Activated B cell treated with CpG ODN at 0.5 μM for 24 hours (primary cell): ENCODE results near the gene TBC1D26. TPM values are rescaled to one million over a fixed set of nuclear protein-coding genes. Genes with fewer than 3 reads are reported as not detected.
"Not testable (repeated sequence)": the region's sequence is repeated elsewhere in the genome, so short reads cannot be mapped to it uniquely, and the experiment has no call there.

Experiments
- ATAC-seq: fragments of 200-7000 bp; cut with Tn5 transposase; one replicate; pipeline ENCODE4 v1.10.0; 2021; ENCODE audit warnings: low read depth, mild to moderate bottlenecking, moderate library complexity
- CTCF ChIA-PET: fragments of 350-600 bp; sonication (Branson Sonifier 250); formaldehyde crosslinking; loops from one replicate; lab custom pipeline; 2021; ENCODE audit warnings: antibody characterized with exemption; lab: Charles Lee
- POLR2A ChIA-PET: fragments of 350-600 bp; sonication (Branson Sonifier 250); formaldehyde crosslinking; loops from one replicate; lab custom pipeline; 2021; ENCODE audit warnings: antibody characterized with exemption; lab: Charles Lee
- DNase-seq: peaks from one replicate; pipeline ENCODE4 v3.0.0; 2022
- H3K27ac Mint-ChIP-seq: one replicate; pipeline ENCODE4 v1.8.0; 2020; ENCODE audit warnings: mixed read lengths
- H3K27me3 Mint-ChIP-seq: one replicate; pipeline ENCODE4 v1.8.0; 2021; ENCODE audit warnings: mixed read lengths
- H3K36me3 Mint-ChIP-seq: one replicate; pipeline ENCODE4 v1.8.0; 2021; ENCODE audit warnings: low read depth, mixed read lengths
- H3K4me1 Mint-ChIP-seq: one replicate; pipeline ENCODE4 v1.8.0; 2021; ENCODE audit warnings: mixed read lengths
- H3K4me3 Mint-ChIP-seq: one replicate; pipeline ENCODE4 v1.8.0; 2020; ENCODE audit warnings: mild to moderate bottlenecking, mixed read lengths
- H3K9me3 Mint-ChIP-seq: one replicate; pipeline ENCODE4 v1.8.0; 2020; ENCODE audit warnings: mixed read lengths
- CTCF ChIP-seq: fragments of 200-600 bp; IDR thresholded peaks from one replicate; pipeline ENCODE4 v1.8.0; 2022; ENCODE audit warnings: antibody characterized with exemption, mild to moderate bottlenecking
- intact Hi-C: fragments of 100-400 bp; cut with micrococcal nuclease; formaldehyde crosslinking; loops from one replicate; pipeline ENCODE4 v1.15.1; 2024
- total RNA-seq: library from RNA; stranded (reverse); gene quantifications from 2 replicates; pipeline ENCODE4 v1.2.3, GENCODE V29; 2022

TBC1D26 gene
- total RNA-seq, 1 donor from 2014 or later: 0.18 TPM

GRCh38 chr17:15779119-15779518, 47.0 kb downstream of the TBC1D26 start:
- CTCF ChIA-PET: no interaction called here
- Mint-ChIP-seq H3K4me3 (no peak overlapping the region), H3K36me3 (no peaks in the 10 kb centered on the region), H3K9me3 (peaks cover 26% of the 10 kb centered on the region), H3K4me1 (no peaks in the 10 kb centered on the region), H3K27ac (no peak overlapping the region), H3K27me3 (peaks cover 45% of the 10 kb centered on the region)
- intact Hi-C loops: no loop called here
- TF ChIP-seq CTCF: no peak
- ATAC-seq (no peak), DNase-seq (no peak)
- POLR2A ChIA-PET: no interaction called here

GRCh38 chr17:15780188-15780587, 48.1 kb downstream of the TBC1D26 start:
- no peak for TF ChIP-seq CTCF
- Mint-ChIP-seq H3K4me1 (no peaks in the 10 kb centered on the region), H3K27ac (no peak overlapping the region), H3K36me3 (no peaks in the 10 kb centered on the region), H3K4me3 (no peak overlapping the region), H3K27me3 (peaks cover 49% of the 10 kb centered on the region), H3K9me3 (peaks cover 22% of the 10 kb centered on the region)
- DNase-seq (no peak), ATAC-seq (no peak)
- CTCF ChIA-PET: no interaction called here
- POLR2A ChIA-PET: no interaction called here
- intact Hi-C loops: no loop called here

GRCh38 chr17:15782866-15783265, 50.8 kb downstream of the TBC1D26 start:
- DNase-seq (no peak), ATAC-seq (no peak)
- H3K36me3 Mint-ChIP-seq: no peaks in the 10 kb centered on the region
- intact Hi-C loops: no loop called here
- POLR2A ChIA-PET: no interaction called here
- H3K9me3 Mint-ChIP-seq: peaks cover 12% of the 10 kb centered on the region
- peaks cover 39% of the 10 kb centered on the region for H3K27me3 Mint-ChIP-seq
- no peak overlapping the region for H3K4me3 Mint-ChIP-seq
- CTCF ChIA-PET: no interaction called here
- peaks cover 2% of the 10 kb centered on the region for H3K4me1 Mint-ChIP-seq
- no peak overlapping the region for H3K27ac Mint-ChIP-seq
- no peak for TF ChIP-seq CTCF

- Mint-ChIP-seq H3K4me3 (no peak overlapping the region), H3K4me1 (peaks cover 2% of the 10 kb centered on the region), H3K27me3 (peaks cover 36% of the 10 kb centered on the region), H3K36me3 (no peaks in the 10 kb centered on the region), H3K9me3 (peaks cover 9% of the 10 kb centered on the region), H3K27ac (no peak overlapping the region)
- DNase-seq (no peak), ATAC-seq (no peak)
- CTCF ChIA-PET: no interaction called here
- no peak for TF ChIP-seq CTCF
- POLR2A ChIA-PET: no interaction called here
- intact Hi-C loops: no loop called here
Observed at GRCh38 chr17:15783461-15783860, 51.4 kb downstream of the TBC1D26 start.

GRCh38 chr17:15784351-15784750, 52.3 kb downstream of the TBC1D26 start:
- H3K9me3 Mint-ChIP-seq, POLR2A ChIA-PET, H3K4me3 Mint-ChIP-seq, DNase-seq, H3K27ac Mint-ChIP-seq, CTCF ChIA-PET, ATAC-seq, intact Hi-C loops, H3K36me3 Mint-ChIP-seq, H3K4me1 Mint-ChIP-seq: not testable (repeated sequence)
- peaks cover 36% of the 10 kb centered on the region for H3K27me3 Mint-ChIP-seq

- POLR2A ChIA-PET, H3K9me3 Mint-ChIP-seq, ATAC-seq, H3K4me1 Mint-ChIP-seq, intact Hi-C loops, H3K27ac Mint-ChIP-seq, CTCF ChIA-PET, H3K36me3 Mint-ChIP-seq, H3K4me3 Mint-ChIP-seq, DNase-seq: not testable (repeated sequence)
- peaks cover 19% of the 10 kb centered on the region for H3K27me3 Mint-ChIP-seq
Observed at GRCh38 chr17:15787363-15788075, 55.4 kb downstream of the TBC1D26 start.

- H3K4me1 Mint-ChIP-seq, CTCF ChIA-PET, H3K27ac Mint-ChIP-seq, ATAC-seq, intact Hi-C loops, H3K9me3 Mint-ChIP-seq, H3K4me3 Mint-ChIP-seq, POLR2A ChIA-PET, DNase-seq, H3K36me3 Mint-ChIP-seq: not testable (repeated sequence)
- H3K27me3 Mint-ChIP-seq: peaks cover 13% of the 10 kb centered on the region
Observed at GRCh38 chr17:15788365-15788764, 56.3 kb downstream of the TBC1D26 start.
